Endothelial cell of hepatic sinusoid (primary cell): ENCODE data around the gene SRPK1.
"Not testable (repeated sequence)": the region's sequence is repeated elsewhere in the genome, so short reads cannot be mapped to it uniquely, and the experiment has no call there.

Experiments
- in situ Hi-C: cut with HindIII; loops from 2 replicates; pipeline ENCODE4 v1.10.0; 2017; ENCODE audit warnings: low sequenced_read_pairs

The SRPK1 gene

DNA sequence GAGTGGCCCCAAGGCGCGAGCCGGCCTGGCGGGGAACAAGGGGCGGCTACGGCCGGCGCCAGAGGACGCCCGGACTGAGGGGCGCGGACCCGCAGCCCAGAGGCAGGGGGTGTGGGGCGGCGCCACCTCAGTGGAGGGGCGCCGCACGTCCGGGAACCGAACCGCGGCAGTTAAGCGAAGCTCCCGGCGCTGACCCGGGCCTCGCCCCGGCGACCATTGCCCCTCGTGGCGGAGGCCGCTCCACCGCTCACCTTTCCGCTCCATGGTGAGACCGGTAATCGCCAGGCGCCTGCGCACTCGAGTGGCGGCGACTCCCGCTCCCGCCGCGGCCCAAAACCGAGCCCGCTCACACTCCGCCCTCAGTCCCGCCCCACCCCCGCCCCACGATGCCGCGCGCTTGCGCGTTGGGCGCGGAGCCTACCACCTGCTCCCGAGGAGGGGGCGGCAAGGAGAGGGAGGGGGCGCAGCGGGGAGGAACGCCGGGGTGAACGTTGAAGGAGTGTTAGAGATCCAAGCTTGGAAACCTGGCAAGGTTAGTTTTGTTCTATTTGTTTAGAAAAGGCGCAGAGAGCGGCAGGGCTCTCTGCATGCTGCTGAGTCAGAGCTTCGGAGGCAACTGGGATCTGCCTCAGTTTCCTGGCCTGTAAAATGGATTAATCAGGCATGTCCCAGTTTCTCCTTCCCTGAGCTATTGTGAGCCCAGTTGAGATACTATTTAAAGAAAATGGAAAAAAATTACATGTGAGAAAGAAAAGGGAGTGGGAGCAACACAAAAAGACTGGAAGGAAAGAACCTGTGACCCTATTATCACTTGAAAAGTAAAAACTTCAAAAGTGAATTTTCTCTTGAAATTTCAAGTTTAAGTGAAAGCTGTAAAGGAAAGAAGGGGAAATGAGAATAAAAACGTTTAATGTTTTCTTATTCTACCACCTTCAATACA, at the start of gene SRPK1:
Gene SRPK1 (minus strand): TSS at position 306 of the 940 bp plus-strand sequence. CDS start 42 bp downstream, at position 264.
- in situ Hi-C loops: no loop called here

DNA sequence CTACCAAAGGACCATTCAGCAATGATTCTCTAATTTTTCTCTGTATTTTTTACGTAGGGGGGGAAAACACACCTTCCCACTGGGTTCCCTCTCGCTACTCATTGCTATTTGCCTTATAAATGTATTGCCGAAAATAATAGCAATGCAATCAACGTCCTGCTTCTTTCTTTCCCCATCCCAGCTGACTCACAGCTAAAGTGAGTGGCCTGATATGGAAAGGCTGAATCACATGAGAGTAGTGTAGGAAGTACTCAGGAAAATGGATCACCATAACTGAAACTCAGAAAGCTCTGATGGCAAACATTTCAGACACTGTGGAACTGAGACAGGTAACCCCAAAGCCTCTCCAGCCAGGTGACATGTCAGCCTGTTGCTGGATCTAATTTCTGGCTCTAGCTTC, 49.3 kb upstream of the SRPK1 start:
- in situ Hi-C loops: no loop called here

DNA sequence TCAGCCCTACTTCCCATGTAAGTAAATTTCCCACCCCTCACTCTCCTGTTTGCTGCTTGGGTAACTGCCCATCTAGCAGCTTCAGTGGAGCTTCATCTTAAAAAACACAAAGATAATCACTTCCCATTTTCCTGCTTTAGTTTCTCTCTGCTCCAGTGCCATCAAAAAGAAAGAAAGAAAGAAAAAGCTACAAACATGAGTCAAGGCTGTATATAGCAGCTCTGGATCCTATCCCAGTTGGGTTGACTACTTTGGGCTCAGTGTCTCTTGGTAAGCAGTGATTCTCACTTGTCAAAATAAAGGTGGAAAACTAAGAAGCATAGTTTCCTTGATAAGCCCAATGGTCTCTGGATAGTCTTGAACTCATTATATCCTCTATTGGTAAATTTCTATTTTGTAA, 48.7 kb upstream of the SRPK1 start:
- in situ Hi-C loops: no loop called here

DNA sequence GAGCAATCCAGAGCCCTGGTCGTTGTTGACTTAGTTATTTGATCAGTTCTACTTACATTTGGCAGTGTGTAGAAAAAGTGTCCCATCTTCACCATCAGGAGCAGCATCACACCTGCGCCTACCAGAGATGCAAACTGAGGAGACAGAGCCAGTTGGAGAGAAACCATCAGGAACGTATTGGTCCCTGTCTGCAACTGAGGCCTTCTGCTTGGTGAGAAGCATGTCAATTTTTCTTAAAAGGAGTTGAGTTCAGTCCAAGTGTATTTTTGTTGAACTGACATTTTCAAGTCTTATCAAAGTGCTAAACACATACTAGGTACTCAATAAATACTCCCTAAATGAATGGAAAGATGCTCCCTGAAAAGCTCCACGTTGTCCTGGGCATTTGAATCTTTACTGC, 47.9 kb upstream of the SRPK1 start:
- in situ Hi-C loops: no loop called here

DNA sequence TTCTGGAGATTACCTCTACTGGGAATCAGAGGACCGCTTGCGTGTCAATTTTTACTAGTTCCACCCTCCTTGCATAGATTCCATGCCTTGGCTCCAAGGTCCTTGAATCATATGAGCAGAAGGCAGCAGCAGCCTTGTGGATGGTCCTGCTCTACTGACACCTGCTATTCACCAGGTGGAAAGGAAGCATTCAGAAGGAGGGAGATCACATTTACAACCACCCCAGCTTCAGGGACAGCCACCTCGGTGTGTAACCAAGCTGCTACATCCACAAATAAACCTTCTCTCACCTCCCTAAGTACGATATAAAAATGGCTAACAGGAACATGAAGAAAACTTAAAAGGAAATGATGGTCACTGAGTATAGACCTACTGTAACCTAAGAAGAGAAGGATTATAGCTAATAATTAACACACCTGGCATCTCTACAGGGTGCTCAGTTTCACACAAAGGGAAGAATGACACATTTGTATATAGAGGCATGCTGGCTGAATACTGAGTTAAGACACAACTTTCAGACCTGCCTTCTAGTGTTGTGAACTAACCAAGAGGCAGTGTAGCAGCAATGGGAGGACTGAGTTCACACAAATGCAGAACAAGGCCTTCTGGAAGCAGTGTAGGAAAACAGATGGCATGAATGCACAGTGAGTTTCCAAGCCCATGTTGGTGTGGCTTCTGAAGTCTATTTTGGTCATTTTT, 46.3 kb upstream of the SRPK1 start:
- in situ Hi-C loops: no loop called here

DNA sequence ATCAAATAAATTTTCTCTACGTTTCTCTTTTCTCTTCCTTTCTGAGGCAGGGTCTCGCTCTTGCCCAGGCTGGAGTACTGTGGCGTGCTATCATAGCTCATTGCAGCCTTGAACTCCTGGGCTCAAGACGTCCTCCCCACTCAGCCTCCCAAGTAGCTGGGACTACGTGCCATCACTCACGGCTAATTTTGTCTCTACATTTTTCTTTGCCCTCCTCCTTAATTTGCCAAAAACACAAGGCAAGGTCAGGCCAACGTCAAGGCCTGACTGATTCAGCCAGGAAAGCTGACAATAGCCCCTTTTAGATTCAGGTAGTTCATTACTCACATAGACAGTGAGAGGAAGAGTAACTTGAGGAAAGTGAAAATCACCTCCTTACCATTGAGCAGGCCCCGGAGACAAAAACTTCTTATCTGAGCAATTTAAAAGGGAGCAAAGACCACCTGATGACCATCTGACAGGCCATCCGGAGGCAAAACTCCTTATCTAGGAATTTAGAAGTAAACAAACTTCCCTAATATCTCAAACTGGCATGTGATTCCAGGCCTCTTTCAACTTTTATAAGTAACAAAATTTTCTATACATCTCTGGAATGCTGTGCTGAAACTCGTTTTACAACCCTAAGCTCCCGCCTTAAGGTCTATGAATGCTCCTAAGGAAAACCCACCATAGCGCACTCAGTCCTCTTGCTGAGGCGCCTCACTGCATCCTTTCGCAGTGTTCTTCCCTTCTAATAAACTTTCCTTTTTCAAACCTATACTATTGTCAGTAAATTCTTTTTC, 42.1 kb upstream of the SRPK1 start:
- in situ Hi-C loops: no loop called here

DNA sequence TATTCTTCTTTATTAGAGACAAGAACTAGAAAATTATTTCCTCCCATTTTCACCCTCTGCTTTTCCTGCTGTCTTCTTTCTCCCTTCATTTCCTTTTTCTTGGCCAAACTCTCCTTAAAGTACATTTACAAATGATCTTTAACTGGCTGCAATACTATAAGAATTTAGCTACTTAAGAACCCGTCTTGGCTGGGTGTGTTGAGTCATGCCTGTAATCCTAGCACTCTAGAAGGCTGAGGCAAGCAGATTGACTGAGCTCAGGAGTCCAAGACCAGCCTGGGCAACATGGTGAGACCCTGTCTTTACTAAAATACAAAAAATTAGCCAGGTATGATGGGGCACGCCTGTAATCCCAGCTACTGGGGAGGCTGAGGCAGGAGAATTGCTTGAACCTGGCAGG, 39.3 kb upstream of the SRPK1 start:
- in situ Hi-C loops: no loop called here

DNA sequence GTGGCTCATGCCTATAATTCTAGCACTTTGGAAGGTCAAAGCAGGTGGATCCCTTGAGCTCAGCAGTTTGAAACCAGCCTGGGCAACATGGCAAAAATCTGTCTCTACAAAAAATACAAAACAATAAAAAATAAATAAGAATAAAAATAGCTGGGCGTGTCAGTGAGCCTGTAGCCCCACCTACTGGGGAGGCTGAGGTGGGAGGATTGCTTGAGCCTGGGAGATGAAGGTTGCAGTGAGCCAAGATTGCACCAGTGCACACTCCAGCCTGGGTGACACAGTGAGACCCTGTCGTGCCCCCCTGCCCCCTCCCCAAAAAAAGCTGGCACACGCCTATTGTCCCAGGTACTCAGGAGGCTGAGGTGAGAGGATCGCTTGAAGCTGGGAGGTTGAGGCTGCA, 35.1 kb upstream of the SRPK1 start:
- in situ Hi-C loops: no loop called here

DNA sequence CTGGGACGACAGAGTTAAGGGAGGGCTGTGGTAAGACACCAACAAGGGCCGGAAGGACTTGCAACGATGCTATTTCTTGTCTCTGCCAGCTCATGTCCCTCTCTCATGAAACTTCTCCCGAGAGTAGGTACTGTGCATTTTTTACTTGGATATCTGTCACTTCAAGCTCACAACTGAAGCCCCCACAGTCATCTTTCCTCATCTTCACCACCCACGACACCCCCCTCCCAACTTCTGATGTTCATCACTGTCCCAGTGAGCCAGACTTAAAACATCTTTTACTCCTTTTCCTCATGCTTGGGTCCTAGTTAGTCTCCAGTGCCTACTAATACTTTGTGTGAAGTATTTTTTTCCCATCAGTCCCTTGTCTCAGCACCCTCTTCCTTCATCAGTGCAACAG, 34.6 kb upstream of the SRPK1 start:
- in situ Hi-C loops: no loop called here

DNA sequence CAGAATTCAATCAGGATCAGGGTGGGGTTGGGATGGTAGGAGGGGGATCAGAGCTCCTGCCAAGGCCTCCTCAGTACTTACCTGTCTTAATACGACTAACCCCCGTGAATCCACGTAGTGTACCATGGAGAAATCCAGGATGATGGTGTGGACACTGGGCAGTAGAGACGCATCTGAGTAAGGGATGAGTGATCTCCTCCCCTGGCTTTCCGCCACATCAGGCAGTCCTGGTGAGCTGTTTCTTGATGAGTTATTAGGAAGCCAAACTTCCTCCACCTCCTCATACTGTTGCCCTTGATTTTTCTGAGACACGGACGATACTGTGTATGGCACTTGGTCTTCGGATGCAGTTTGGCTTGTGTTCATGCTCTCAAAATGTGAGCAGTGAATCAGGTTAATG, 34.2 kb upstream of the SRPK1 start:
- in situ Hi-C loops: no loop called here

DNA sequence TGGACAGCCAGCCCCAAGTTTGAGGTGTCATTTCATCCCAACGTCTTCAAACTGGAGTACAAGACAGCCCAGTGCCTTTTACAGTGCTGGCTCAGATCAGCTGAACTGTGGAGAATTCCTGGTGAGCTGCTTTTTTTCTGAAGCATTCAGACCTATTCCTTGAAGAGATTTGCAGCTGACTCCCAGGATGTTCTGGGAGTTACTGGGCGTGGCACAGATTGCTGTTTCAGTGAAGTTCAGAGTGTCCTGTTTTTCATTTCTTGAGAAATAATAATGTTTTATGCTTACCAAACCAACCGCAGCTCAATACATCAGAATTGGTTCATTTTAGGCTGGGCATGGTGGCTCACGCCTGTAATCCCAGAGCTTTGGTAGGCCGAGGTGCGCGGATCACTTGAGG, 33.4 kb upstream of the SRPK1 start:
- in situ Hi-C loops: no loop called here

DNA sequence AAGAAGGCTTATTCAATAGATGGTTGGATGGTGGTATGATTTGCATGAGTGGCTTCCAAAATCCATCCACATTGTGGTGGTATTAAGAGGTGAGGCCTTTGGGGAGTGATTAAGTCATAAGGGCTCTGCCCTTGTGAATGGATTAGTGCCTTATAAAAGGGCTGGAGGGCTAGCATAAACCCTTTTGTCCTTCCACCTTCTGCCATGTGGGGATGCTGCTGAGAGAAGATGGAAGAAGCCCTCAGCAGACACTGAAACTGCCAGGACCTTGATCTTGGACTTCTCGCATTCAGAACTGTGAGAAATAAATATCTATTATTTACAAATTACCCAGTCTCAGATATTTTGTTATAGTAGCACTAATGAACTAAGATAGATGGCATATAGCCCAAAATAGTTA, 27.8 kb upstream of the SRPK1 start:
- in situ Hi-C loops: no loop called here

DNA sequence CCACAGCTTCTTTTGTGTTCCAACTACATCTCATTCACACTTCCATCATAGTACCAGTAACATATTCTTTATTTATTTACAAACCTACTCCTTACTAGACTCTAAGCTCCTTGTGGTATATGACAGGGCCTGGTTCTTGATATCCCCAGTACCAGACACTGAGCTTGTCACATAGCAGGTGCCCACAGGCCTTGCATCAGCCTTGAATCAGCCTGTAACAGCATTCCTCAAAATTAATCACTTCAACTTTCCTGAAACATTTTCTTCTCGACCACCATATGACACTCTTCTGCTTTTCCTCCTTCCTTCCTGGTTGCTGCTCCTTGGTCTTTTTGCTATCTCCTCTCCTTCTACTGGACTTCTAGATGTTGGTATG, 24.7 kb upstream of the SRPK1 start:
- in situ Hi-C loops: no loop called here

DNA sequence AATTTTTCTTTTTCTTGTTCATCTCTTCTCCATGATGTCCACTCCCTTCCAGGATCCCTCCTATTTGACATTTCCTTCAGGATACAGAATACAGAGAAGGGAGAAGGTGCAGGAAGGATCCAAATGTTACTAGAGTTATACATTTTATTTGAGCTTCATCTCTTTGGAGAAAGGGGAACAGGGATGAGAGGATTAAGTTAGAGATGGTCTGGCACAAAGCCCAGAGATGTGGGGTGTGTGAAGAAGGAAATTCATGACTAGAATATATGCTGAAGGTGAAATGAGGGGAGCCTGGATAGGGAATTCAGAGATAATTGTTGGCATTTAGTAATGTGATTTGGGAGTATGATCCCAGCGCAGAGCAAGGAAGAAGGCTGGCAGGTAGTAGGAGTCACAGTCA, 22.5 kb upstream of the SRPK1 start:
- in situ Hi-C loops: no loop called here

DNA sequence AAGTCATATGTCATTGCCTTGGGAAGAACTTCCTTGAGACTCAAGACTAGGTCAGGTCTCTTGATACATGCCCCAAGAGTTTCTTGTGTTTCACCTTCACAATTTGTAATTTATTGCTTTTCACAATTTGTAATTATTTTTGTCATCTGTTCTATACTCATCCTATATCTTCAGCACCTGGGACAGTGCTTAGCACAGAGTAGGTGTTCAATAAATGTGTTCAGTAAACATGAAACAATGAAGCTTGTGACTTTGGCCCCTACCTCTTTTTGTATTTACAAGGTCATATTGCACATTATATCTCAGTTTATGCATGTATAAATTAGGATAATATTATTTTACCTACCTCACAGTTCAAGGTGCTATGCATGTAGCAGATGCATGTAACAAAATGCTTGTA, 21.5 kb upstream of the SRPK1 start:
- in situ Hi-C loops: no loop called here

DNA sequence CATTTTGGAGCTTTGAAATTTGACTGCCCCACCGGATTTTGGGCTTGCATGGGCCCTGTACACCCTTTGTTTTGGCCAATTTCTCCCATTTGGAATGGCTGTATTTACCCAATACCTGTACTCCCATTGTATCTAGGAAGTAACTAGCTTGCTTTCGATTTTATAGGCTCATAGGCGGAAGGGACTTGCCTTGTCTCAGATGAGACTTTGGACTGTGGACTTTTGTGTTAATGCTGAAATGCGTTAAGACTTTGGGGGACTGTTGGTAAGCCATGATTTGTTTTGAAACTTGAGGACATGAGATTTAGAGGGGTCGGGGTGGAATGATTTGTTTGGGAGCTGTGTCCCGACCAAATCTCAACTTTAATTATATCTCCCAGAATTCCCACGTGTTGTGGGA, 20.3 kb upstream of the SRPK1 start:
- in situ Hi-C loops: not testable (repeated sequence)

DNA sequence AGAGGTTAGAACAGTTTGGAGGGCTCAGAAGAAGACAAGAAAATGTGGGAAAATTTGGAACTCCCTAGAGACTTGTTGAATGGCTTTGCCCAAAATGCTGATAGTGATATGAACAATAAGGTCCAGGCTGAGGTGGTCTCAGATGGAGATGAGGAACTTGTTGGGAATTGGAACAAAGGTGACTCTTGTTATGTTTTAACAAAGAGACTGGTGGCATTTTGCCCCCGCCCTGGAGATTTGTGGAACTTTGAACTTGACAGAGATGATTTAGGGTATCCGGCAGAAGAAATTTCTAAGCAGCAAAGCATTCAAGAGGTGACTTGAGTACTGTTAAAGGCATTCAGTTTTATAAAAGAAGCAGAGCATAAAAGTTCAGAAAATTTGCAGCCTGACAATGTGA, 19.1 kb upstream of the SRPK1 start:
- in situ Hi-C loops: not testable (repeated sequence)

DNA sequence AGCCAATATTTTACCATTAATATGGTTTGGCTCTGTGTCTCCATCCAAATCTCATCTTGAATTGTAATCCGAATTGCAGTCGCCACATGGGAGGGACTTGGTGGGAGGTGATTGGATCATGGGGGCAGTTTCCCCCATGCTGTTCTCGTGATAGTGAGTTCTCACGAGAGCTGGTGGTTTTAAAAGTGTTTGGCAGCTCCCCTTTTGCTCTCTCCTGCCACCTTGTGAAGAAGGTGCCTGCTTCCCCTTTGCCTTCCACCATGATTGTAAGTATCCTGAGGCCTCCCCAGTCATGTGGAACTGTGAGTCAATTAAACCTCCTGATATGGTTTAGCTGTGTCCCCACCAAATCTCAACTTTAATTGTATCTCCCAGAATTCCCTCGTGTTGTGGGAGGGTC, 18.4 kb upstream of the SRPK1 start:
- in situ Hi-C loops: not testable (repeated sequence)

DNA sequence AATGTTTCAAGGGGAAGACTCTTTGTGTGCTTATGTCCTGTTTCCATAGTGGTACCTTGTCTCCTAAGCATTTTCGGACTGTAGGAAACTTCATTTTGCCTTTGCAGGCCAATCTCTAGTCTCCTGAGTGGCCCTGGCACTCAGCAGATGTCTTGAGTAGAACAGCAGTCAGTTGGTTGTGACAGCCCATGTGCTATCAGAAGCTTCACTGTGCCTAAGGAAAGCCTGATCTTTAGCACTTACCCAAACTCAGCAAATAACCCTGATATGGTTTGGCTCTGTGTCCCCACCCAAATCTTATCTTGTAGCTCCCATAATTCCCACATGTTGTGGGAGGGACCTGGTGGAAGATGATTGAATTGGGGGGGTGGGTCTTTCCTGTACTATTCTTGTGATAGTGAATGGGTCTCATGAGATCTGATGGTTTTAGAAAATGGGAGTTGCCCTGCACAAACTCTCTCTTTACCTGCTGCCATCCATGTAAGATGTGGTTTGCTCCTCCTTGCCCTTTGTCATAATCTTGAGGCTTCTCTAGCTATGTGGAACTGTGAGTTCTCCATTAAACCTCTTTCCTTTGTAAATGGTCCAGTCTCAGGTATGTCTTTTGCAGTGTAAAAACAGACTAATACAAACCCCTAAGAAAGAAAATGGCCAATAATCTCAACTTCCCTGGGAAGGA, 15.9 kb upstream of the SRPK1 start:
- in situ Hi-C loops: no loop called here

DNA sequence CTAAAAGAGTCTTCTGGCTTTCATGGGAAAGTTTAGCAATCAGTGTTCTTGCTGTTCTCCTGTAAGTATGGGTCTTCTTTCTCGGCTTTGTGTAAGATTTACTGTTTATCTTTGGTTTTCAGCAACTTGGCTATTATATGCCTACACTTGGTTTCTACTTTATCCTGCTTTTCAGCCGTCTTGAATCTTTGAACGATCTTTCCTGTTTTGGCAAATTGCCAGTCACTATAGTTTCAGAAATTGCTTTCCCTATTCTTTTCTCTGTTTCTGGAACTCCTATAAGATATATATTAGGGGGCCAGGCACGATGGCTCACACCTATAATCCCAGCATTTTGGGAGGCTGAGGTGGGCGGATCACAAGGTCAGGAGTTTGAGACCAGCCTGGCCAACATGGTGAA, 14.6 kb upstream of the SRPK1 start:
- in situ Hi-C loops: no loop called here

DNA sequence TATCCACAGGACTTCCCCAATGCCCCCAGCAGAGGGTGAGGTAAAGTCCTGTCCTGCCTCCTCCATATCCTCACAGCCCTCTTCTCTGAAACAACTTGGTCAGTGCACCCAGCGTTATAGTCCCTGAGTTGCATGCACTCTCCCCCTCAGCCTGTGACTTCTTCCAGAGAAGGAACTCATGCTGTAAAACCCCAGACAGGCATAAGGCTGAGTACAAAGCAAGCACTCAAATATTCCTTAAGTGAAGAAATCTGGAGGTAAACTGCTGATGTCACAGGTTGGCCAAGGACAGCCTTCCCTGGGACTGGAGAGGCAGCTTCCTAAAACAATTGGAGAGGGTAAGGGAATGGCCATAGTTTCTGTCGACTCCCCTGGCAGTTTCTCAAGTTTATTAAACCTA, 12.9 kb upstream of the SRPK1 start:
- in situ Hi-C loops: no loop called here
